Measurements from ENCODE around the gene ASB3.

DNA sequence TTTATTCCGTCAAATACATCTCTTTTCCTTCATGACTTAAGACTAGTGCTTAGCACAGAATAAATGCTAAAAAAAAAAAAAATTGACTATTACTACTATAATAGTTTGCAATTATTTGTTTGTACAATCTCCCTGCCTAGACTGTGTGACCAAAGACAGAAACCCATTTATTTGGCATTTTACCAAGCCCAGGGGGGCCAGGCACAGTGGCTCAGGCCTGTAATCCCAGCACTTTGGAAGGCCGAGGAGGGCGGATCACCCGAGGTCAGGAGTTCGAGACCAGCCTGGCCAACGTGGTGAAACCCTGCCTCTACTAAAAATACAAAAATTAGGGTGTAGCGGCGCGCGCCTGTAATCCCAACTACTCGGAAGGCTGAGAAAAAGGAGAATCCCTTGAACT is 1.4 kb downstream of the ASB3 start:
- TF ChIP-seq, protein P1, sequence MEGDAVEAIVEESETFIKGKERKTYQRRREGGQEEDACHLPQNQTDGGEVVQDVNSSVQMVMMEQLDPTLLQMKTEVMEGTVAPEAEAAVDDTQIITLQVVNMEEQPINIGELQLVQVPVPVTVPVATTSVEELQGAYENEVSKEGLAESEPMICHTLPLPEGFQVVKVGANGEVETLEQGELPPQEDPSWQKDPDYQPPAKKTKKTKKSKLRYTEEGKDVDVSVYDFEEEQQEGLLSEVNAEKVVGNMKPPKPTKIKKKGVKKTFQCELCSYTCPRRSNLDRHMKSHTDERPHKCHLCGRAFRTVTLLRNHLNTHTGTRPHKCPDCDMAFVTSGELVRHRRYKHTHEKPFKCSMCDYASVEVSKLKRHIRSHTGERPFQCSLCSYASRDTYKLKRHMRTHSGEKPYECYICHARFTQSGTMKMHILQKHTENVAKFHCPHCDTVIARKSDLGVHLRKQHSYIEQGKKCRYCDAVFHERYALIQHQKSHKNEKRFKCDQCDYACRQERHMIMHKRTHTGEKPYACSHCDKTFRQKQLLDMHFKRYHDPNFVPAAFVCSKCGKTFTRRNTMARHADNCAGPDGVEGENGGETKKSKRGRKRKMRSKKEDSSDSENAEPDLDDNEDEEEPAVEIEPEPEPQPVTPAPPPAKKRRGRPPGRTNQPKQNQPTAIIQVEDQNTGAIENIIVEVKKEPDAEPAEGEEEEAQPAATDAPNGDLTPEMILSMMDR (IDR thresholded peaks at IDR 0.05), result no peak
- TF ChIP-seq POLR2A (IDR thresholded peaks at IDR 0.05), result no peak

All from thyroid gland (tissue), 4 donors.